K562 (cell line): ENCODE results near the gene NEURL1. TPM values are rescaled to one million over a fixed set of nuclear protein-coding genes. Genes with fewer than 3 reads are reported as not detected.

Experiments used
- MAFG ChIP-seq: fragments of 450-650 bp; conservative IDR thresholded peaks from 2 replicates; pipeline ENCODE4 v1.6.1; 2016; ENCODE audit warnings: missing genetic modification characterization, missing compliant biosample characterization
- NONO ChIP-seq, 2 experiments: fragments of 200-400 bp in 1 of 2; fragments of 450-650 bp in 1 of 2; formaldehyde crosslinking in 1 of 2; IDR thresholded peaks; 2 replicates each; pipeline ENCODE4 v1.6.1; 2017; ENCODE audit warnings: low read depth in 2 of 2, mild to moderate bottlenecking in 2 of 2, moderate library complexity in 2 of 2, low read length in 1 of 2
- polyA plus RNA-seq, 8 experiments: library from polyadenylated mRNA; depleted of rRNA in 4 of 8; stranded (reverse) in 5 of 8; unstranded in 3 of 8; fragments of >200 nt; fragmentation: Nextera tagmentation in 2 of 8; fragmentation: Illumina TruSeq in 1 of 8; extraction: Ambion mirVana in 2 of 8; extraction: Trizol in 1 of 8; gene quantifications; 2 replicates each; pipeline versions ENCODE4 v1.2.1 to v1.2.3, GENCODE V29; 2011 to 2014; ENCODE audit warnings: inconsistent platforms in 1 of 8, missing spikeins in 1 of 8
- total RNA-seq, 7 experiments: library from RNA; depleted of rRNA in 6 of 7; stranded (reverse); fragments of >200 nt in 6 of 7; fragmentation: Illumina TruSeq in 2 of 7; extraction: Trizol in 2 of 7; gene quantifications; 2 replicates each; pipeline versions ENCODE4 v1.2.1 to v1.2.3, GENCODE V29; 2011 to 2021; ENCODE audit warnings: low replicate concordance in 1 of 7
- TF ChIP-seq, protein P1 (sequence below): fragments of 150-350 bp; conservative IDR thresholded peaks from 2 replicates; pipeline ENCODE4 v1.6.1; 2014; ENCODE audit warnings: low read length
- TF ChIP-seq, protein P2 (sequence below): fragments of 250-450 bp; sonication (Bioruptor Pico); IDR thresholded peaks from 2 replicates; pipeline ENCODE4 v1.4.0; 2020; ENCODE audit warnings: borderline replicate concordance
- TF ChIP-seq, protein P3 (sequence below): fragments of 150-350 bp; IDR thresholded peaks from 2 replicates; pipeline ENCODE4 v1.6.1; 2014; ENCODE audit warnings: low read depth, mild to moderate bottlenecking, low read length, borderline replicate concordance
- TF ChIP-seq, protein P4 (sequence below), 2 experiments: fragments of 450-650 bp; conservative IDR thresholded peaks; 2 replicates each; pipeline ENCODE4 v1.6.1; 2017; ENCODE audit warnings: mild to moderate bottlenecking in 2 of 2, moderate library complexity in 2 of 2
- TF ChIP-seq, protein P5 (sequence below): sonication (generic); formaldehyde crosslinking; IDR thresholded peaks from 2 replicates; pipeline ENCODE4 v1.8.0; 2022; ENCODE audit warnings: mild to moderate bottlenecking, low read depth, missing genetic modification reagents

NEURL1 gene
- total and polyA plus RNA-seq, 9 of the 15 experiments (the other 6 are each of a cell fraction or from before 2014, with no cell fraction given): 0.01 to 0.45 (median 0.16) TPM; not detected in 5

DNA sequence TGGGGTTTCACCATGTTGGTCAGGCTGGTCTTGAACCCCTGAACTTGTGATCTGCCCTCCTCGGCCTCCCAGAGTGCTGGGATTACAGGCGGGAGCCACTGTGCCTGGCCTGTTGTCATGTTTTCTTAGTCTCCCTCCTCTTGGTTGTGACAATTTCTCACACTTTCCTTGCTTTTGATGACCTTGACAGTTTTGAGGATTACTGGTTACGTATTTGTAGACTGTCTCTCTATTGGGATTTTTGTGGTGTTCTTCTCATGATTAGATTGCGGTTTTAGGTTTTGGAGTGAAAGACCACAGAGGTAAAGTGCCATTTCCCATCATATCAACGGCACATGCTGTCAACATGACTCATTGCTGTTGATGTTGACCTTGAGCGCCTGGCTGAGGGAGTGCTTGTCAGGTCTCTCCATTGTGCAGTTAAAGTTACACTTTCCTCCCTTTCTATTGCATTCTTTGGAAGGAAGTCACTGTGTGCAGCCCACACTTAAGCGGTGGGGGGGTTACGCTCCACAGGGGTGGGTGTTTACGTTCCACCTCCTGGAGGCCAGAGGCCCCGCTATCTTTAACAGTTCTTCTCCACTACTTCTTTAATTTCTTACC is 10.8 kb downstream of the NEURL1 start (continued):
- TF ChIP-seq, protein P1, sequence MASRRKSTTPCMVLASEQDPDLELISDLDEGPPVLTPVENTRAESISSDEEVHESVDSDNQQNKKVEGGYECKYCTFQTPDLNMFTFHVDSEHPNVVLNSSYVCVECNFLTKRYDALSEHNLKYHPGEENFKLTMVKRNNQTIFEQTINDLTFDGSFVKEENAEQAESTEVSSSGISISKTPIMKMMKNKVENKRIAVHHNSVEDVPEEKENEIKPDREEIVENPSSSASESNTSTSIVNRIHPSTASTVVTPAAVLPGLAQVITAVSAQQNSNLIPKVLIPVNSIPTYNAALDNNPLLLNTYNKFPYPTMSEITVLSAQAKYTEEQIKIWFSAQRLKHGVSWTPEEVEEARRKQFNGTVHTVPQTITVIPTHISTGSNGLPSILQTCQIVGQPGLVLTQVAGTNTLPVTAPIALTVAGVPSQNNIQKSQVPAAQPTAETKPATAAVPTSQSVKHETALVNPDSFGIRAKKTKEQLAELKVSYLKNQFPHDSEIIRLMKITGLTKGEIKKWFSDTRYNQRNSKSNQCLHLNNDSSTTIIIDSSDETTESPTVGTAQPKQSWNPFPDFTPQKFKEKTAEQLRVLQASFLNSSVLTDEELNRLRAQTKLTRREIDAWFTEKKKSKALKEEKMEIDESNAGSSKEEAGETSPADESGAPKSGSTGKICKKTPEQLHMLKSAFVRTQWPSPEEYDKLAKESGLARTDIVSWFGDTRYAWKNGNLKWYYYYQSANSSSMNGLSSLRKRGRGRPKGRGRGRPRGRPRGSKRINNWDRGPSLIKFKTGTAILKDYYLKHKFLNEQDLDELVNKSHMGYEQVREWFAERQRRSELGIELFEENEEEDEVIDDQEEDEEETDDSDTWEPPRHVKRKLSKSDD: no peak
- TF ChIP-seq NONO (IDR thresholded peaks at IDR 0.05; ENCODE audit: low read depth in 2 of 2, low read length in 1 of 2) (no peak), MAFG (peak; percentile 62)
- TF ChIP-seq, protein P2, sequence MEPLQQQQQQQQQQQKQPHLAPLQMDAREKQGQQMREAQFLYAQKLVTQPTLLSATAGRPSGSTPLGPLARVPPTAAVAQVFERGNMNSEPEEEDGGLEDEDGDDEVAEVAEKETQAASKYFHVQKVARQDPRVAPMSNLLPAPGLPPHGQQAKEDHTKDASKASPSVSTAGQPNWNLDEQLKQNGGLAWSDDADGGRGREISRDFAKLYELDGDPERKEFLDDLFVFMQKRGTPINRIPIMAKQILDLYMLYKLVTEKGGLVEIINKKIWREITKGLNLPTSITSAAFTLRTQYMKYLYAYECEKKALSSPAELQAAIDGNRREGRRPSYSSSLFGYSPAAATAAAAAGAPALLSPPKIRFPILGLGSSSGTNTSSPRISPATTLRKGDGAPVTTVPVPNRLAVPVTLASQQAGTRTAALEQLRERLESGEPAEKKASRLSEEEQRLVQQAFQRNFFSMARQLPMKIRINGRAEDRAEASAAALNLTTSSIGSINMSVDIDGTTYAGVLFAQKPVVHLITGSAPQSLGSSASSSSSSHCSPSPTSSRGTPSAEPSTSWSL (CRISPR knock-in tag): no peak
- TF ChIP-seq, protein P3, sequence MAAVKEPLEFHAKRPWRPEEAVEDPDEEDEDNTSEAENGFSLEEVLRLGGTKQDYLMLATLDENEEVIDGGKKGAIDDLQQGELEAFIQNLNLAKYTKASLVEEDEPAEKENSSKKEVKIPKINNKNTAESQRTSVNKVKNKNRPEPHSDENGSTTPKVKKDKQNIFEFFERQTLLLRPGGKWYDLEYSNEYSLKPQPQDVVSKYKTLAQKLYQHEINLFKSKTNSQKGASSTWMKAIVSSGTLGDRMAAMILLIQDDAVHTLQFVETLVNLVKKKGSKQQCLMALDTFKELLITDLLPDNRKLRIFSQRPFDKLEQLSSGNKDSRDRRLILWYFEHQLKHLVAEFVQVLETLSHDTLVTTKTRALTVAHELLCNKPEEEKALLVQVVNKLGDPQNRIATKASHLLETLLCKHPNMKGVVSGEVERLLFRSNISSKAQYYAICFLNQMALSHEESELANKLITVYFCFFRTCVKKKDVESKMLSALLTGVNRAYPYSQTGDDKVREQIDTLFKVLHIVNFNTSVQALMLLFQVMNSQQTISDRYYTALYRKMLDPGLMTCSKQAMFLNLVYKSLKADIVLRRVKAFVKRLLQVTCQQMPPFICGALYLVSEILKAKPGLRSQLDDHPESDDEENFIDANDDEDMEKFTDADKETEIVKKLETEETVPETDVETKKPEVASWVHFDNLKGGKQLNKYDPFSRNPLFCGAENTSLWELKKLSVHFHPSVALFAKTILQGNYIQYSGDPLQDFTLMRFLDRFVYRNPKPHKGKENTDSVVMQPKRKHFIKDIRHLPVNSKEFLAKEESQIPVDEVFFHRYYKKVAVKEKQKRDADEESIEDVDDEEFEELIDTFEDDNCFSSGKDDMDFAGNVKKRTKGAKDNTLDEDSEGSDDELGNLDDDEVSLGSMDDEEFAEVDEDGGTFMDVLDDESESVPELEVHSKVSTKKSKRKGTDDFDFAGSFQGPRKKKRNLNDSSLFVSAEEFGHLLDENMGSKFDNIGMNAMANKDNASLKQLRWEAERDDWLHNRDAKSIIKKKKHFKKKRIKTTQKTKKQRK: no peak
- TF ChIP-seq, protein P4, sequence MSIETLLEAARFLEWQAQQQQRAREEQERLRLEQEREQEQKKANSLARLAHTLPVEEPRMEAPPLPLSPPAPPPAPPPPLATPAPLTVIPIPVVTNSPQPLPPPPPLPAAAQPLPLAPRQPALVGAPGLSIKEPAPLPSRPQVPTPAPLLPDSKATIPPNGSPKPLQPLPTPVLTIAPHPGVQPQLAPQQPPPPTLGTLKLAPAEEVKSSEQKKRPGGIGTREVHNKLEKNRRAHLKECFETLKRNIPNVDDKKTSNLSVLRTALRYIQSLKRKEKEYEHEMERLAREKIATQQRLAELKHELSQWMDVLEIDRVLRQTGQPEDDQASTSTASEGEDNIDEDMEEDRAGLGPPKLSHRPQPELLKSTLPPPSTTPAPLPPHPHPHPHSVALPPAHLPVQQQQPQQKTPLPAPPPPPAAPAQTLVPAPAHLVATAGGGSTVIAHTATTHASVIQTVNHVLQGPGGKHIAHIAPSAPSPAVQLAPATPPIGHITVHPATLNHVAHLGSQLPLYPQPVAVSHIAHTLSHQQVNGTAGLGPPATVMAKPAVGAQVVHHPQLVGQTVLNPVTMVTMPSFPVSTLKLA (conservative IDR thresholded peaks at IDR 0.05): peak; percentile 76 to 86
- TF ChIP-seq, protein P5, sequence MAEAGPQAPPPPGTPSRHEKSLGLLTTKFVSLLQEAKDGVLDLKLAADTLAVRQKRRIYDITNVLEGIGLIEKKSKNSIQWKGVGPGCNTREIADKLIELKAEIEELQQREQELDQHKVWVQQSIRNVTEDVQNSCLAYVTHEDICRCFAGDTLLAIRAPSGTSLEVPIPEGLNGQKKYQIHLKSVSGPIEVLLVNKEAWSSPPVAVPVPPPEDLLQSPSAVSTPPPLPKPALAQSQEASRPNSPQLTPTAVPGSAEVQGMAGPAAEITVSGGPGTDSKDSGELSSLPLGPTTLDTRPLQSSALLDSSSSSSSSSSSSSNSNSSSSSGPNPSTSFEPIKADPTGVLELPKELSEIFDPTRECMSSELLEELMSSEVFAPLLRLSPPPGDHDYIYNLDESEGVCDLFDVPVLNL (CRISPR knock-in tag): no peak
